GM18519 (cell line): ENCODE results near the gene GPR15LG.

ENCODE experiments used
- ATAC-seq: cut with Tn5 transposase; IDR thresholded peaks from one replicate; pipeline ENCODE4 v1.9.1; 2021; ENCODE audit warnings: mild to moderate bottlenecking, moderate library complexity; ENCODE audit not compliant: unreplicated experiment, low FRiP score

GPR15LG gene

GRCh38 chr10:84212014-84212413 lies 38.4 kb downstream of the GPR15LG start:
- ATAC-seq: no peak

GRCh38 chr10:84213076-84213475 lies 39.5 kb downstream of the GPR15LG start:
- ATAC-seq: no peak

GRCh38 chr10:84214046-84214572 lies 40.5 kb downstream of the GPR15LG start:
- ATAC-seq: no peak

- peak; percentile 92 for ATAC-seq
Observed at GRCh38 chr10:84214612-84215235, 41.1 kb downstream of the GPR15LG start.

GRCh38 chr10:84216834-84217233 lies 43.2 kb downstream of the GPR15LG start:
- ATAC-seq: no peak

GRCh38 chr10:84217746-84218145 lies 44.1 kb downstream of the GPR15LG start:
- no peak for ATAC-seq

GRCh38 chr10:84221916-84222315 lies 48.3 kb downstream of the GPR15LG start:
- ATAC-seq: no peak

- ATAC-seq: no peak
Observed at GRCh38 chr10:84224411-84225028, 50.9 kb downstream of the GPR15LG start.

- no peak for ATAC-seq
Observed at GRCh38 chr10:84225427-84226173, 52.0 kb downstream of the GPR15LG start, which contains the start of gene LRIT2. Gene LRIT2, minus strand, starts transcription at chr10:84225544. Its CDS starts 24 bp downstream, at chr10:84225520.

- ATAC-seq: no peak
Observed at GRCh38 chr10:84226616-84227015, 53.0 kb downstream of the GPR15LG start.

GRCh38 chr10:84227810-84228209 lies 54.2 kb downstream of the GPR15LG start:
- ATAC-seq: no peak

- ATAC-seq: no peak
Observed at GRCh38 chr10:84230359-84230758, 56.8 kb downstream of the GPR15LG start.

- ATAC-seq: no peak
Observed at GRCh38 chr10:84232376-84232775, 58.8 kb downstream of the GPR15LG start.

GRCh38 chr10:84233940-84234339 lies 60.3 kb downstream of the GPR15LG start:
- ATAC-seq: no peak

- ATAC-seq: no peak
Observed at GRCh38 chr10:84234479-84234878, 60.9 kb downstream of the GPR15LG start.
